GM12892 (cell line): ENCODE data around the gene OR3A1.

Experiments
- POLR2A ChIP-seq: IDR thresholded peaks from 2 replicates; pipeline ENCODE4 v1.6.1; 2011; ENCODE audit warnings: low read depth, low read length, control low read depth
- POLR2AphosphoS5 ChIP-seq: IDR thresholded peaks from 2 replicates; pipeline ENCODE4 v1.6.1; 2011; ENCODE audit warnings: low read depth, low read length, control low read depth

DNA sequence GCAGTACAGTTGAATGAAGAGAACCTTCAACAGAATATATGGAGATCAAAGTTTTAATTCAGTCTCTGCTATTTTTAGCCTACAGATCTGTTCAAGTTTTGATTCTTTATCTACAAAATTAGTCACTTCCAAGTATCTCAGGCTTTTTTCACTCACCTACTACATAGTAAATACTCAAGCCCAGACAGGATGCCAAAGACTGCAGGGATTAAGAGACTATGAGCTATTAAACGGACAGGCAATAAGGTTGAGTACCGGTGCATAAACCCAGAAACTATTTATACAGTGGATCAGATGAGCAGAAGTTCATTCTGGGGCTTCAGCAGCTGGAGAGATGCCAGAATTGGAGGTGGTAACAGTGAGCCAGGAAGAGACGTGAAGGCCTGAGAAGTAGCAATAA is 18.7 kb upstream of the OR3A1 start:
- no peak for TF ChIP-seq POLR2A
- TF ChIP-seq POLR2AphosphoS5 = no peak
